Large intestine (tissue), 3 donors: Measurements from ENCODE around the gene UGT3A2. TPM values are rescaled to one million over a fixed set of nuclear protein-coding genes. Genes with fewer than 3 reads are reported as not detected.
A peak's percentile ranks its signal among the peaks of the same experiment; 100 is the strongest.

Source experiments
- DNase-seq, 2 donors: peaks; one replicate each; pipeline versions ENCODE4 v3.0.0 to v3.0.0-alpha.2; 2013
- H3K27ac ChIP-seq: one replicate; pipeline ENCODE4 v1.5.1; 2013; ENCODE audit warnings: low read length
- H3K27me3 ChIP-seq: 2 replicates; pipeline ENCODE4 v1.6.1; 2013; ENCODE audit warnings: low read length; ENCODE audit not compliant: control insufficient read depth, insufficient read depth
- H3K36me3 ChIP-seq: 2 replicates; pipeline ENCODE4 v1.6.1; 2013; ENCODE audit warnings: low read length; ENCODE audit not compliant: control insufficient read depth, insufficient read depth
- H3K4me1 ChIP-seq: one replicate; pipeline ENCODE4 v1.6.1; 2013; ENCODE audit warnings: low read length; ENCODE audit not compliant: control insufficient read depth, insufficient read depth
- H3K4me3 ChIP-seq: one replicate; pipeline ENCODE4 v1.5.1; 2013; ENCODE audit warnings: low read length
- H3K9me3 ChIP-seq: one replicate; pipeline ENCODE4 v1.6.1; 2013; ENCODE audit warnings: mild to moderate bottlenecking, low read depth, low read length, moderate library complexity; ENCODE audit not compliant: control insufficient read depth
- WGBS: methylation state at CpG from one replicate; pipeline ENCODE4 v1.1.5; 2013; ENCODE audit warnings: low lambda C conversion rate; ENCODE audit not compliant: insufficient coverage; 5-methylcytosine and 5-hydroxymethylcytosine counted together
- polyA plus RNA-seq: library from polyadenylated mRNA; unstranded; fragments of 120-200 nt; gene quantifications from one replicate; pipeline ENCODE4 v1.2.1, GENCODE V29; 2013

UGT3A2 gene
- polyA plus RNA-seq, 1 donor = 1.6 TPM

- H3K9me3 ChIP-seq = no peaks in the 10 kb centered on the region
- H3K4me3 ChIP-seq = no peak overlapping the region
- WGBS = 70% methylated on average over 2 of the region's 3 CpGs
- no peaks in the 10 kb centered on the region for H3K4me1 ChIP-seq
- H3K27ac ChIP-seq = no peak overlapping the region
- no peaks in the 10 kb centered on the region for H3K36me3 ChIP-seq
- no peaks in the 10 kb centered on the region for H3K27me3 ChIP-seq
- DNase-seq = no peak
Observed at GRCh38 chr5:36073595-36074216, 7.0 kb upstream of the UGT3A2 start.

- H3K4me3 ChIP-seq = no peak overlapping the region
- 72% methylated on average over 2 of the region's 9 CpGs for WGBS
- DNase-seq = no peak
- H3K27ac ChIP-seq = no peak overlapping the region
- no peaks in the 10 kb centered on the region for H3K9me3 ChIP-seq
- no peaks in the 10 kb centered on the region for H3K36me3 ChIP-seq
- H3K27me3 ChIP-seq = peaks cover 12% of the 10 kb centered on the region
- H3K4me1 ChIP-seq = no peaks in the 10 kb centered on the region
Observed at GRCh38 chr5:36070687-36071571, 4.2 kb upstream of the UGT3A2 start.

GRCh38 chr5:36068751-36069281 lies 2.1 kb upstream of the UGT3A2 start:
- Histone ChIP-seq H3K36me3 (no peaks in the 10 kb centered on the region), H3K4me1 (no peaks in the 10 kb centered on the region), H3K27ac (no peak overlapping the region), H3K4me3 (no peak overlapping the region), H3K27me3 (peaks cover 23% of the 10 kb centered on the region), H3K9me3 (no peaks in the 10 kb centered on the region)
- no peak for DNase-seq
- WGBS = no CpG with 5 or more reads among the region's 5 CpGs

- no peaks in the 10 kb centered on the region for H3K36me3 ChIP-seq
- H3K27me3 ChIP-seq = peaks cover 23% of the 10 kb centered on the region
- H3K27ac ChIP-seq = no peak overlapping the region
- no peaks in the 10 kb centered on the region for H3K4me1 ChIP-seq
- peak overlapping the region; percentile 32 for H3K4me3 ChIP-seq
- H3K9me3 ChIP-seq = no peaks in the 10 kb centered on the region
- DNase-seq = no peak
- no CpG with 5 or more reads among the region's 13 CpGs for WGBS
Observed at GRCh38 chr5:36066001-36066539, 612 bp downstream of the UGT3A2 start.

- no peak for DNase-seq
- Histone ChIP-seq H3K9me3 (no peaks in the 10 kb centered on the region), H3K36me3 (no peaks in the 10 kb centered on the region), H3K4me3 (no peak overlapping the region), H3K27ac (no peak overlapping the region), H3K27me3 (peaks cover 8% of the 10 kb centered on the region), H3K4me1 (no peaks in the 10 kb centered on the region)
- 91% methylated on average over 6 of the region's 12 CpGs for WGBS
Observed at GRCh38 chr5:36060420-36060887, 6.2 kb downstream of the UGT3A2 start.

GRCh38 chr5:36059571-36060419 lies 6.9 kb downstream of the UGT3A2 start:
- Histone ChIP-seq H3K4me1 (no peaks in the 10 kb centered on the region), H3K27ac (no peak overlapping the region), H3K27me3 (peaks cover 4% of the 10 kb centered on the region), H3K4me3 (no peak overlapping the region), H3K9me3 (no peaks in the 10 kb centered on the region), H3K36me3 (no peaks in the 10 kb centered on the region)
- DNase-seq = no peak
- WGBS = 17% methylated on average over 1 of the region's 5 CpGs

GRCh38 chr5:36058776-36059175 lies 7.9 kb downstream of the UGT3A2 start:
- Histone ChIP-seq H3K27me3 (no peaks in the 10 kb centered on the region), H3K27ac (no peak overlapping the region), H3K36me3 (no peaks in the 10 kb centered on the region), H3K4me1 (no peaks in the 10 kb centered on the region), H3K9me3 (no peaks in the 10 kb centered on the region), H3K4me3 (no peak overlapping the region)
- no peak for DNase-seq
- WGBS = 88% methylated on average over 2 of the region's 2 CpGs

- Histone ChIP-seq H3K4me3 (no peak overlapping the region), H3K9me3 (no peaks in the 10 kb centered on the region), H3K27ac (no peak overlapping the region), H3K36me3 (no peaks in the 10 kb centered on the region), H3K27me3 (no peaks in the 10 kb centered on the region), H3K4me1 (no peaks in the 10 kb centered on the region)
- WGBS = no CpG with 5 or more reads among the region's 2 CpGs
- DNase-seq = no peak
Observed at GRCh38 chr5:36057386-36057785, 9.3 kb downstream of the UGT3A2 start.

GRCh38 chr5:36056422-36056821 lies 10.3 kb downstream of the UGT3A2 start:
- no peaks in the 10 kb centered on the region for H3K36me3 ChIP-seq
- 100% methylated on average over 1 of the region's 5 CpGs for WGBS

GRCh38 chr5:36055984-36056383 lies 10.7 kb downstream of the UGT3A2 start:
- Histone ChIP-seq H3K9me3 (no peaks in the 10 kb centered on the region), H3K36me3 (no peaks in the 10 kb centered on the region), H3K27ac (no peak overlapping the region), H3K4me1 (no peaks in the 10 kb centered on the region), H3K27me3 (no peaks in the 10 kb centered on the region), H3K4me3 (no peak overlapping the region)
- no peak for DNase-seq
- WGBS = no CpG with 5 or more reads among the region's 5 CpGs

More at GRCh38 chr5:36056422-36056821, 10.3 kb downstream of the UGT3A2 start:
- no peak overlapping the region for H3K27ac ChIP-seq
- H3K4me3 ChIP-seq = no peak overlapping the region
- DNase-seq = no peak
- no peaks in the 10 kb centered on the region for H3K27me3 ChIP-seq
- H3K4me1 ChIP-seq = no peaks in the 10 kb centered on the region
- H3K9me3 ChIP-seq = no peaks in the 10 kb centered on the region
